ENCODE data around the gene SURF4. TPM values are rescaled to one million over a fixed set of nuclear protein-coding genes. Genes with fewer than 3 reads are reported as not detected.

Gene SURF4
- total RNA-seq, 2 donors from 2014 or later: 150 to 169 TPM

GRCh38 chr9:133360400-133361393, 15.2 kb downstream of the SURF4 start:
- DNase-seq (no peak), ATAC-seq (no peak)
- intact Hi-C loops (cut with DNase I, micrococcal nuclease): no loop called here

GRCh38 chr9:133359399-133360175, 16.3 kb downstream of the SURF4 start:
- ATAC-seq (no peak), DNase-seq (no peak)
- intact Hi-C loops (cut with DNase I, micrococcal nuclease): no loop called here

- no peak for ATAC-seq
- no peak for DNase-seq
- intact Hi-C loops (cut with DNase I, micrococcal nuclease): no loop called here
Measured at GRCh38 chr9:133357656-133358055, 18.2 kb downstream of the SURF4 start.

GRCh38 chr9:133356391-133357091, 19.3 kb downstream of the SURF4 start, which contains the start of the genes SURF1 and SURF2:
Gene SURF1 (minus strand): TSS chr9:133356487. CDS start chr9:133356453, 34 bp downstream.
Gene SURF2 (plus strand): TSS chr9:133356550. CDS start chr9:133356593, 43 bp downstream.
- DNase-seq: peak; percentile 85 to 96

GRCh38 chr9:133355881-133356357, 19.9 kb downstream of the SURF4 start:
- DNase-seq (no peak), ATAC-seq (peak; percentile 40)
- intact Hi-C loops (cut with DNase I, micrococcal nuclease): no loop called here

More at GRCh38 chr9:133356391-133357091, 19.3 kb downstream of the SURF4 start, which contains the start of the genes SURF1 and SURF2:
- ATAC-seq: peak; percentile 90
- intact Hi-C loops (cut with DNase I, micrococcal nuclease): no loop called here

GRCh38 chr9:133354766-133355165, 21.1 kb downstream of the SURF4 start:
- intact Hi-C loops (cut with DNase I, micrococcal nuclease): no loop called here
- no peak for DNase-seq
- no peak for ATAC-seq

- ATAC-seq (no peak), DNase-seq (no peak)
- intact Hi-C loops (cut with DNase I, micrococcal nuclease): no loop called here
Measured at GRCh38 chr9:133353548-133353947, 22.3 kb downstream of the SURF4 start.

GRCh38 chr9:133352635-133353340, 23.1 kb downstream of the SURF4 start:
- intact Hi-C loops (cut with DNase I, micrococcal nuclease): no loop called here
- ATAC-seq (no peak), DNase-seq (no peak)

- peak in 1 of 2 donors; percentile 44 for DNase-seq
- intact Hi-C loops (cut with DNase I, micrococcal nuclease): no loop called here
- ATAC-seq: no peak
Measured at GRCh38 chr9:133351908-133352634, 23.8 kb downstream of the SURF4 start.

GRCh38 chr9:133351526-133351907, 24.3 kb downstream of the SURF4 start:
- intact Hi-C loops (cut with DNase I, micrococcal nuclease): no loop called here
- no peak for ATAC-seq
- DNase-seq: no peak

- intact Hi-C loops (cut with DNase I, micrococcal nuclease): no loop called here
- ATAC-seq (no peak), DNase-seq (no peak)
Measured at GRCh38 chr9:133349965-133350616, 25.8 kb downstream of the SURF4 start.

GRCh38 chr9:133348718-133349573, 26.9 kb downstream of the SURF4 start:
- ATAC-seq (peak; percentile 2), DNase-seq (no peak)
- intact Hi-C loops (cut with DNase I, micrococcal nuclease): no loop called here

- DNase-seq: peak; percentile 95 to 96
- peak; percentile 89 for ATAC-seq
Measured at GRCh38 chr9:133347985-133348717, 27.7 kb downstream of the SURF4 start, which contains the start of the genes MED22 and RPL7A. Gene MED22 (minus strand): TSS chr9:133348131. CDS start chr9:133346662, 1,469 bp downstream. Gene RPL7A (plus strand): TSS chr9:133348218. CDS start chr9:133348244, 26 bp downstream.

GRCh38 chr9:133347515-133347984, 28.3 kb downstream of the SURF4 start:
- intact Hi-C loops (cut with DNase I, micrococcal nuclease): no loop called here
- ATAC-seq: peak; percentile 69
- peak in 1 of 2 donors; percentile 54 for DNase-seq

More at GRCh38 chr9:133347985-133348717, 27.7 kb downstream of the SURF4 start, which contains the start of the genes MED22 and RPL7A:
- intact Hi-C loops (cut with DNase I, micrococcal nuclease): no loop called here

Measured in left colon (tissue), 2 donors.